Lung (tissue), 12 donors: Measurements from ENCODE around the gene CDK14. TPM values are rescaled to one million over a fixed set of nuclear protein-coding genes. Genes with fewer than 3 reads are reported as not detected.

Source experiments
- ATAC-seq: fragments of 200-7000 bp; cut with Tn5 transposase; one replicate; pipeline ENCODE4 v1.9.1; 2020; ENCODE audit warnings: moderate number of reproducible peaks; ENCODE audit not compliant: insufficient read depth, low FRiP score
- DNase-seq, 3 donors: peaks; one replicate each; pipeline ENCODE4 v3.0.0-alpha.2; 2013 to 2017
- H3K27ac ChIP-seq, 2 donors: one replicate each; pipeline ENCODE4 v1.5.1; 2013; ENCODE audit warnings: mild to moderate bottlenecking in 2 of 2, moderate library complexity in 2 of 2, control low read depth in 1 of 2, inconsistent platforms in 1 of 2, low read depth in 1 of 2, low read length in 1 of 2
- H3K27me3 ChIP-seq, 3 donors: one replicate each; pipeline ENCODE4 v1.5.1; 2013; ENCODE audit warnings: low read length in 2 of 3; ENCODE audit not compliant: control insufficient read depth in 3 of 3, insufficient read depth in 3 of 3
- H3K36me3 ChIP-seq, 4 donors: one replicate each; pipeline ENCODE4 v1.5.1; 2013; ENCODE audit warnings: low read length in 4 of 4, mild to moderate bottlenecking in 1 of 4, moderate library complexity in 1 of 4; ENCODE audit not compliant: control insufficient read depth in 4 of 4, insufficient read depth in 4 of 4
- H3K4me1 ChIP-seq, 5 donors: one replicate each; pipeline ENCODE4 v1.5.1; 2013; ENCODE audit warnings: low read length in 5 of 5, mild to moderate bottlenecking in 2 of 5, moderate library complexity in 1 of 5; ENCODE audit not compliant: control insufficient read depth in 5 of 5, insufficient read depth in 5 of 5
- H3K4me3 ChIP-seq: one replicate; pipeline ENCODE4 v1.5.1; 2013; ENCODE audit warnings: mild to moderate bottlenecking, control low read depth, moderate library complexity
- H3K9ac ChIP-seq, 2 donors: one replicate each; pipeline ENCODE4 v1.5.1; 2013; ENCODE audit warnings: low read length in 2 of 2, control low read depth in 1 of 2; ENCODE audit not compliant: insufficient read depth in 1 of 2
- H3K9me3 ChIP-seq, 4 donors: one replicate each; pipeline ENCODE4 v1.5.1; 2013; ENCODE audit warnings: low read length in 3 of 4, mild to moderate bottlenecking in 1 of 4, moderate library complexity in 1 of 4; ENCODE audit not compliant: control insufficient read depth in 4 of 4, insufficient read depth in 3 of 4
- CTCF ChIP-seq: IDR thresholded peaks from 2 replicates; pipeline ENCODE4 v1.5.1; 2012; ENCODE audit warnings: mild to moderate bottlenecking; ENCODE audit errors: control extremely low read depth, extremely low read depth
- whole genome bisulfite sequencing, 2 donors: extraction: QIAGEN DNeasy Blood & Tissue Kit; methylation state at CpG; one replicate each; pipeline ENCODE4 v1.1.7; 2013; 5-methylcytosine and 5-hydroxymethylcytosine counted together
- polyA plus RNA-seq, 2 donors: library from polyadenylated mRNA; stranded (reverse); fragments of 200-250 nt; gene quantifications; one replicate each; pipeline ENCODE4 v1.2.1, GENCODE V29; 2013
- total RNA-seq, 2 donors: library from RNA; depleted of rRNA in 1 of 2; stranded (reverse); fragments of >200 nt in 1 of 2; gene quantifications; one replicate each; pipeline ENCODE4 v1.2.1, GENCODE V29; 2014 to 2021
- donor health status: control.
- donor health status: control.
- donor health status: Bipolar disorder and iron deficiency.
- donor health status: healthy.
- donor health status: DM: yes; HTN: yes; CAD: no.

CDK14 gene
- total and polyA plus RNA-seq, 4 donors = 4.3 to 117 (median 18.9) TPM

- TF ChIP-seq CTCF = no peak
- DNase-seq (no peak), ATAC-seq (no peak)
- Histone ChIP-seq H3K36me3 (no peaks in the 10 kb centered on the region), H3K4me1 (peaks cover 0 to 7% (median 0%) of the 10 kb centered on the region in 5 donors), H3K27ac (no peak overlapping the region), H3K9me3 (no peaks in the 10 kb centered on the region), H3K27me3 (no peaks in the 10 kb centered on the region), H3K4me3 (no peak overlapping the region), H3K9ac (no peak overlapping the region)
- 73 to 89% methylated on average over 1 of the region's 1 CpG for WGBS, 2 donors
Observed at GRCh38 chr7:90692947-90693346, 96.8 kb downstream of the CDK14 start.

- no peak for ATAC-seq
Observed at GRCh38 chr7:90693939-90694338, 97.8 kb downstream of the CDK14 start.

GRCh38 chr7:90698616-90699015 is 102.5 kb downstream of the CDK14 start:
- no peak overlapping the region for H3K4me3 ChIP-seq
- H3K27ac ChIP-seq = no peak overlapping the region
- H3K36me3 ChIP-seq = no peaks in the 10 kb centered on the region
- H3K4me1 ChIP-seq = peaks cover 4 to 12% (median 6%) of the 10 kb centered on the region in 5 donors
- DNase-seq (no peak), ATAC-seq (no peak)
- no peak overlapping the region for H3K9ac ChIP-seq
- WGBS, 2 donors = 17 to 43% methylated on average over 2 of the region's 2 CpGs
- no peaks in the 10 kb centered on the region for H3K9me3 ChIP-seq
- no peak for TF ChIP-seq CTCF
- H3K27me3 ChIP-seq = no peaks in the 10 kb centered on the region

More at GRCh38 chr7:90693939-90694338, 97.8 kb downstream of the CDK14 start:
- Histone ChIP-seq H3K4me3 (no peak overlapping the region), H3K27ac (no peak overlapping the region), H3K27me3 (no peaks in the 10 kb centered on the region), H3K9me3 (no peaks in the 10 kb centered on the region), H3K36me3 (no peaks in the 10 kb centered on the region), H3K9ac (no peak overlapping the region), H3K4me1 (peaks cover 0 to 2% (median under 1%) of the 10 kb centered on the region in 5 donors)
- DNase-seq = no peak
- TF ChIP-seq CTCF = no peak

- H3K36me3 ChIP-seq = no peaks in the 10 kb centered on the region
- H3K9me3 ChIP-seq = no peaks in the 10 kb centered on the region
- 25 to 68% methylated on average over 3 of the region's 3 CpGs for WGBS, 2 donors
- no peak for ATAC-seq
- no peak overlapping the region for H3K9ac ChIP-seq
- H3K27ac ChIP-seq = peak overlapping the region in 1 of 2 donors; percentile 9
- H3K4me3 ChIP-seq = no peak overlapping the region
- no peak for TF ChIP-seq CTCF
- DNase-seq = no peak
- peaks cover 6 to 12% (median 7%) of the 10 kb centered on the region in 5 donors for H3K4me1 ChIP-seq
- H3K27me3 ChIP-seq = no peaks in the 10 kb centered on the region
Observed at GRCh38 chr7:90701021-90701420, 104.9 kb downstream of the CDK14 start.
